HCT116 (cell line): ENCODE data around the gene SMIM28. TPM values are rescaled to one million over a fixed set of nuclear protein-coding genes. Genes with fewer than 3 reads are reported as not detected.

ENCODE experiments used
- ATAC-seq: fragments of 200-7000 bp; cut with Tn5 transposase; 2 replicates; pipeline ENCODE4 v1.9.1; 2020; ENCODE audit warnings: mild to moderate bottlenecking, moderate library complexity
- BruUV-seq: library from RNA; stranded (reverse); fragments of 400-500 nt; replicated peaks from 2 replicates; lab custom pipeline; 2021; lab: Mats Ljungman, UMichigan
- CTCF ChIA-PET: fragments of 300-600 bp; sonication (Branson Sonifier 250); formaldehyde crosslinking; loops from one replicate; lab custom pipeline; 2021; ENCODE audit warnings: antibody characterized with exemption; lab: Charles Lee
- POLR2A ChIA-PET: fragments of 300-600, 350-600 bp; sonication (Branson Sonifier 250); formaldehyde crosslinking; loops from one replicate; lab custom pipeline; 2021; ENCODE audit warnings: antibody characterized with exemption; lab: Charles Lee
- RAD21 ChIA-PET, 2 experiments: fragments of 300-600 bp; sonication (Branson Sonifier 250); formaldehyde crosslinking; loops; one replicate each; lab custom pipeline; 2023; ENCODE audit warnings: low total read pairs in 2 of 2; ENCODE audit not compliant: uncharacterized antibody in 2 of 2, unreplicated experiment in 2 of 2, low non-redundant PET in 1 of 2; lab: Charles Lee
- DNase-seq: peaks from one replicate; pipeline ENCODE4 v3.0.0-alpha.2; 2010; ENCODE audit warnings: low read depth, low spot score
- H2AFZ ChIP-seq: fragments of 200-600 bp; shearing (Covaris generic), sonication (generic); 2 replicates; pipeline ENCODE4 v1.6.1; 2017; ENCODE audit warnings: low read depth, mixed run types, mixed read lengths, antibody characterized with exemption, low read length; ENCODE audit not compliant: poor library complexity, severe bottlenecking
- H3K27ac ChIP-seq: 2 replicates; pipeline ENCODE4 v1.5.1; 2012; ENCODE audit warnings: low read depth, low read length
- H3K27me3 ChIP-seq: fragments of 200-600 bp; sonication (generic); 2 replicates; pipeline ENCODE4 v1.6.1; 2016; ENCODE audit warnings: mixed run types, low read length, mixed read lengths; ENCODE audit not compliant: insufficient read depth
- H3K36me3 ChIP-seq, 2 experiments: fragments of 200-500 bp in 1 of 2; fragments of 200-600 bp in 1 of 2; sonication (Bioruptor generic) in 1 of 2; sonication (generic) in 1 of 2; 2 replicates each; pipeline versions ENCODE4 v1.5.1 to v1.6.1; 2014 to 2016; ENCODE audit warnings: low read length in 2 of 2, inconsistent platforms in 1 of 2, mixed read lengths in 1 of 2, mixed run types in 1 of 2; ENCODE audit not compliant: insufficient read depth in 2 of 2, control insufficient read depth in 1 of 2
- H3K4me1 ChIP-seq, 2 experiments: fragments of 200-600 bp in 1 of 2; sonication (generic) in 1 of 2; 2 replicates each; pipeline versions ENCODE4 v1.5.1 to v1.6.1; 2012 to 2017; ENCODE audit warnings: low read length in 2 of 2, inconsistent platforms in 1 of 2, mild to moderate bottlenecking in 1 of 2, mixed read lengths in 1 of 2, mixed run types in 1 of 2, moderate library complexity in 1 of 2; ENCODE audit not compliant: insufficient read depth in 2 of 2, control insufficient read depth in 1 of 2
- H3K4me2 ChIP-seq: fragments of 200-600 bp; sonication (generic); 2 replicates; pipeline ENCODE4 v1.6.1; 2017; ENCODE audit warnings: mixed run types, low read length, mixed read lengths
- H3K4me3 ChIP-seq, 2 experiments: fragments of 200-600 bp in 1 of 2; sonication (generic) in 1 of 2; replicated peaks in 1 of 2; 2 replicates each; pipeline ENCODE4 v1.5.1; 2011 to 2016; ENCODE audit warnings: low read length in 2 of 2, control low read depth in 1 of 2, low read depth in 1 of 2, mild to moderate bottlenecking in 1 of 2, mixed read lengths in 1 of 2, mixed run types in 1 of 2
- H3K79me2 ChIP-seq: fragments of 200-600 bp; sonication (generic); 2 replicates; pipeline ENCODE4 v1.6.1; 2017; ENCODE audit warnings: mild to moderate bottlenecking, mixed run types, low read length, moderate library complexity, mixed read lengths; ENCODE audit not compliant: insufficient read depth
- H3K9ac ChIP-seq: fragments of 200-600 bp; sonication (generic); 2 replicates; pipeline ENCODE4 v1.6.1; 2016; ENCODE audit warnings: low read length, mixed read lengths
- H3K9me2 ChIP-seq: fragments of 200-600 bp; sonication (generic), shearing (Covaris generic); 2 replicates; pipeline ENCODE4 v1.6.1; 2017; ENCODE audit warnings: mixed run types, mild to moderate bottlenecking, moderate library complexity; ENCODE audit not compliant: insufficient read depth
- H3K9me3 ChIP-seq, 2 experiments: fragments of 200-500 bp in 1 of 2; fragments of 200-600 bp in 1 of 2; sonication (Bioruptor generic) in 1 of 2; sonication (generic) in 1 of 2; 2 replicates each; pipeline ENCODE4 v1.6.1; 2014 to 2017; ENCODE audit warnings: low read length in 2 of 2, mixed read lengths in 2 of 2, inconsistent platforms in 1 of 2, low read depth in 1 of 2, mild to moderate bottlenecking in 1 of 2, mixed run types in 1 of 2, moderate library complexity in 1 of 2; ENCODE audit not compliant: control insufficient read depth in 1 of 2, insufficient read depth in 1 of 2
- H4K20me1 ChIP-seq: fragments of 200-600 bp; sonication (generic), shearing (Covaris generic); 2 replicates; pipeline ENCODE4 v1.6.1; 2017; ENCODE audit warnings: mixed run types, mild to moderate bottlenecking, moderate library complexity; ENCODE audit not compliant: insufficient read depth
- CEBPB ChIP-seq: IDR thresholded peaks from 2 replicates; pipeline ENCODE4 v1.6.1; 2012; ENCODE audit warnings: low read depth
- EGR1 ChIP-seq: IDR thresholded peaks from 2 replicates; pipeline ENCODE4 v1.6.1; 2012; ENCODE audit warnings: low read depth
- FOSL1 ChIP-seq: IDR thresholded peaks from 2 replicates; pipeline ENCODE4 v1.6.1; 2012; ENCODE audit warnings: low read depth
- JUND ChIP-seq: IDR thresholded peaks from 2 replicates; pipeline ENCODE4 v1.6.1; 2012
- MAX ChIP-seq: IDR thresholded peaks from 2 replicates; pipeline ENCODE4 v1.6.1; 2012
- POLR2A ChIP-seq: IDR thresholded peaks from 2 replicates; pipeline ENCODE4 v1.7.0; 2011; ENCODE audit warnings: borderline replicate concordance; ENCODE audit not compliant: insufficient read depth, insufficient read length; ENCODE audit errors: extremely low read depth
- RAD21 ChIP-seq: IDR thresholded peaks from 2 replicates; pipeline ENCODE4 v1.6.1; 2012; ENCODE audit warnings: low read depth, mild to moderate bottlenecking
- ZFX ChIP-seq: fragments of 450-650 bp; IDR thresholded peaks from 2 replicates; pipeline ENCODE4 v1.6.1; 2017
- intact Hi-C: fragments of 100-400 bp; cut with micrococcal nuclease; formaldehyde crosslinking; loops from 2 replicates; pipeline ENCODE4 v1.10.0; 2022
- total RNA-seq: library from RNA; stranded (reverse); gene quantifications from one replicate; pipeline ENCODE4 v1.2.1, GENCODE V29; 2021; ENCODE audit not compliant: unreplicated experiment
- TF ChIP-seq, protein P1 (sequence below): IDR thresholded peaks from 2 replicates; pipeline ENCODE4 v1.6.1; 2011; ENCODE audit warnings: mild to moderate bottlenecking, low read length, moderate library complexity; ENCODE audit not compliant: insufficient replicate concordance; ENCODE audit errors: extremely low read depth

Gene SMIM28
- total RNA-seq, 1 experiment from 2014 or later, result not detected

GRCh38 chr6:138429761-138430160, 52.1 kb downstream of the SMIM28 start (continued):
- TF ChIP-seq FOSL1, result no peak
- no peak for TF ChIP-seq RAD21
- TF ChIP-seq ZFX, result no peak

GRCh38 chr6:138430361-138431145, 52.8 kb downstream of the SMIM28 start:
- no TSS peak for BruUV-seq

DNA sequence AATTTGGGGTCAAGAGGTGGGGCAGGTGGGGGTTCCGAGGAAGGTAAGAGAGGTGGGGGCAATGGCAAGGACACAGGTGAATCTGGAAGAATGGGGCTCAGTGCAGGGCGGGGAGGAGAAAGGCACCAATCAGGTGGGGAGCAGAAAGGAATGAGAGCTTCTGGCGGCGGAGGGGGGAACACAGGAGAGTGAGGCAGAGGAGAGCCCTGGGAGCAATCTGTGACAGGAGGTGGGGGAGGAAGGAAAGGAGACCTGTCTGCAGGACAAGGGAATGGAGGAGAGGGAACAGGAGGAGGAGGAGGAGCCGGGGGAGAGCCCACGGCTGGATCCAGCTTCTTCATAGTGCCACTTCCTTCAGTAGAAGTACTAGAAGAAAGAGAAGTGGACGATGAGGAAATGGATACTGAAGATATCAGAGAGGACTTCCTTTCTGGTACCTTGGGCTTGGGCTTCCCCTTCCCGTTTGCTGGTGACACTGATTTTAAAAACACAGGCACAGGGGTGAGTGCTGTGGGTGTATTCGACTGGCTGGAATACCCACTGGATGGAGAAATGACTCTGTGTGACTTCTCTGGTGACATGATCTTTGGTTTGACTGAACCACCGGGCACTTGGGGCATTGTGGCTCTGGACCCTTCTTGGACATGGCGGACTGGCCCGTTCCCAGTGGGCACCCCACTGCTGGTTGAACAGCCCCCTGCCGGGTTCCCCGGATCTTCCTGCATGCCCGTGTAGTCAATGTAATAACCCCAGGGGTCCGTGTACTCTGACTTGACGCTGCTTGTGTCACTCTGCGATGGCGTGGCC, 53.8 kb downstream of the SMIM28 start:
- Histone ChIP-seq H3K4me3 (no peak overlapping the region), H3K9me2 (no peaks in the 10 kb centered on the region), H3K27me3 (no peaks in the 10 kb centered on the region), H3K4me2 (no peak overlapping the region), H3K27ac (no peak overlapping the region), H3K9ac (no peak overlapping the region), H3K4me1 (no peaks in the 10 kb centered on the region), H2AFZ (no peak overlapping the region), H3K9me3 (no peaks in the 10 kb centered on the region), H3K36me3 (no peaks in the 10 kb centered on the region), H4K20me1 (no peaks in the 10 kb centered on the region), H3K79me2 (no peaks in the 10 kb centered on the region)
- DNase-seq (no peak), ATAC-seq (no peak)
- TF ChIP-seq, protein P1, sequence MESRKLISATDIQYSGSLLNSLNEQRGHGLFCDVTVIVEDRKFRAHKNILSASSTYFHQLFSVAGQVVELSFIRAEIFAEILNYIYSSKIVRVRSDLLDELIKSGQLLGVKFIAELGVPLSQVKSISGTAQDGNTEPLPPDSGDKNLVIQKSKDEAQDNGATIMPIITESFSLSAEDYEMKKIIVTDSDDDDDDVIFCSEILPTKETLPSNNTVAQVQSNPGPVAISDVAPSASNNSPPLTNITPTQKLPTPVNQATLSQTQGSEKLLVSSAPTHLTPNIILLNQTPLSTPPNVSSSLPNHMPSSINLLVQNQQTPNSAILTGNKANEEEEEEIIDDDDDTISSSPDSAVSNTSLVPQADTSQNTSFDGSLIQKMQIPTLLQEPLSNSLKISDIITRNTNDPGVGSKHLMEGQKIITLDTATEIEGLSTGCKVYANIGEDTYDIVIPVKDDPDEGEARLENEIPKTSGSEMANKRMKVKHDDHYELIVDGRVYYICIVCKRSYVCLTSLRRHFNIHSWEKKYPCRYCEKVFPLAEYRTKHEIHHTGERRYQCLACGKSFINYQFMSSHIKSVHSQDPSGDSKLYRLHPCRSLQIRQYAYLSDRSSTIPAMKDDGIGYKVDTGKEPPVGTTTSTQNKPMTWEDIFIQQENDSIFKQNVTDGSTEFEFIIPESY, result no peak
- no peak for TF ChIP-seq MAX
- no peak for TF ChIP-seq POLR2A
- TF ChIP-seq FOSL1, result no peak
- no peak for TF ChIP-seq EGR1
- intact Hi-C loops, result no loop called here
- POLR2A ChIA-PET, result no interaction called here
- BruUV-seq, result no TSS peak
- CTCF ChIA-PET, result interaction anchor here (3.0 kb wide), 1 partner anchor 78 kb away, joined by 14 read pairs; no protein-coding TSS in a partner anchor
- RAD21 ChIA-PET, result no interaction called here

More at GRCh38 chr6:138430361-138431145, 52.8 kb downstream of the SMIM28 start:
- POLR2A ChIA-PET, result no interaction called here
- H3K9me3 ChIP-seq, result no peaks in the 10 kb centered on the region
- TF ChIP-seq JUND (no peak), CEBPB (no peak), ZFX (no peak)
- intact Hi-C loops, result no loop called here
- no peak for DNase-seq
- H4K20me1 ChIP-seq, result no peaks in the 10 kb centered on the region
- no peak overlapping the region for H3K4me2 ChIP-seq
- H3K9me2 ChIP-seq, result no peaks in the 10 kb centered on the region
- CTCF ChIA-PET, result interaction anchor here (0.8 to 3.0 kb wide), 2 partner anchors 25 to 79 kb away, joined by 3 to 14 read pairs; no protein-coding TSS in a partner anchor
- H3K4me1 ChIP-seq, result no peaks in the 10 kb centered on the region
- no peaks in the 10 kb centered on the region for H3K79me2 ChIP-seq
- no peak overlapping the region for H3K27ac ChIP-seq
- no peak for ATAC-seq
- H3K27me3 ChIP-seq, result no peaks in the 10 kb centered on the region
- no peak overlapping the region for H2AFZ ChIP-seq
- H3K9ac ChIP-seq, result no peak overlapping the region
- RAD21 ChIA-PET, result no interaction called here
- H3K36me3 ChIP-seq, result no peaks in the 10 kb centered on the region
- no peak overlapping the region for H3K4me3 ChIP-seq
